ENCODE results near the gene ZNF771.
A peak's percentile ranks its signal among the peaks of the same experiment; 100 is the strongest.

The ZNF771 gene

DNA sequence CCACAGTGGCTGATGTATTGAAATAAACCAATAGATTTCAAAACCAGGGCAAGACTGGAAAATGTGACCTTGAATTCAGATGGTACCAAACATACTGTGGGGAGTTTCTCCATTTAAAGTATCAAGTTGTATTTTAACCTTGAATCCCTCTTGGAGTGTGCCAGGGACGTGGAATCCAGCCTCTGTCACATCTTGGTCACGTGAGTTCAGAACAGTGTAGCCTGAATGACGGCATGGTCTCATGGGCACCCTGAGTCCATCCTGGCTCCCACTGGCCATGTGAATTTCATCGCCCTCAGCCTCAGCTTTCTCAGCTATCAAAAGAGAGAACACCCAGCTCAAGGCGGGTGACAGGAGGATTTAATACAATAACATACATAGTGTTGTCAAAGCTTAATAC is 6.8 kb downstream of the ZNF771 start:
- TF ChIP-seq, protein P1, sequence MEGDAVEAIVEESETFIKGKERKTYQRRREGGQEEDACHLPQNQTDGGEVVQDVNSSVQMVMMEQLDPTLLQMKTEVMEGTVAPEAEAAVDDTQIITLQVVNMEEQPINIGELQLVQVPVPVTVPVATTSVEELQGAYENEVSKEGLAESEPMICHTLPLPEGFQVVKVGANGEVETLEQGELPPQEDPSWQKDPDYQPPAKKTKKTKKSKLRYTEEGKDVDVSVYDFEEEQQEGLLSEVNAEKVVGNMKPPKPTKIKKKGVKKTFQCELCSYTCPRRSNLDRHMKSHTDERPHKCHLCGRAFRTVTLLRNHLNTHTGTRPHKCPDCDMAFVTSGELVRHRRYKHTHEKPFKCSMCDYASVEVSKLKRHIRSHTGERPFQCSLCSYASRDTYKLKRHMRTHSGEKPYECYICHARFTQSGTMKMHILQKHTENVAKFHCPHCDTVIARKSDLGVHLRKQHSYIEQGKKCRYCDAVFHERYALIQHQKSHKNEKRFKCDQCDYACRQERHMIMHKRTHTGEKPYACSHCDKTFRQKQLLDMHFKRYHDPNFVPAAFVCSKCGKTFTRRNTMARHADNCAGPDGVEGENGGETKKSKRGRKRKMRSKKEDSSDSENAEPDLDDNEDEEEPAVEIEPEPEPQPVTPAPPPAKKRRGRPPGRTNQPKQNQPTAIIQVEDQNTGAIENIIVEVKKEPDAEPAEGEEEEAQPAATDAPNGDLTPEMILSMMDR (IDR thresholded peaks at IDR 0.05; ENCODE audit: insufficient read depth, low read length, poor library complexity, severe bottlenecking) = no peak
- TF ChIP-seq EZH2phosphoT487 (conservative IDR thresholded peaks at IDR 0.05; ENCODE audit: low read length) = no peak
- Histone ChIP-seq H3K9ac (ENCODE audit: low read length) (no peak overlapping the region), H3K36me3 (ENCODE audit: low read length) (peaks cover 3% of the 10 kb centered on the region; the same call in 1 of the 2 replicates), H3K4me2 (ENCODE audit: low read depth, low read length, poor library complexity, severe bottlenecking) (no peak overlapping the region), H3K27me3 (ENCODE audit: low read length) (no peaks in the 10 kb centered on the region), H2AFZ (ENCODE audit: low read depth, low read length, severe bottlenecking) (no peak overlapping the region), H3K27ac (ENCODE audit: low read depth, low read length) (no peak overlapping the region), H4K20me1 (ENCODE audit: low read depth, low read length) (no peaks in the 10 kb centered on the region), H3K9me3 (ENCODE audit: insufficient read depth, low read length) (no peaks in the 10 kb centered on the region), H3F3A (ENCODE audit: insufficient read depth) (peaks cover 30% of the 10 kb centered on the region), H3K9me2 (replicated peaks; ENCODE audit: insufficient read depth, low read length) (no peaks in the 10 kb centered on the region), H3K4me3 (ENCODE audit: insufficient read depth, low read length, poor library complexity, severe bottlenecking) (no peak overlapping the region), H3K79me2 (ENCODE audit: insufficient read depth, low read length) (0 out of 2 replicates have a peak, but pooled peaks cover 4% of the 10 kb centered on the region)

DNA sequence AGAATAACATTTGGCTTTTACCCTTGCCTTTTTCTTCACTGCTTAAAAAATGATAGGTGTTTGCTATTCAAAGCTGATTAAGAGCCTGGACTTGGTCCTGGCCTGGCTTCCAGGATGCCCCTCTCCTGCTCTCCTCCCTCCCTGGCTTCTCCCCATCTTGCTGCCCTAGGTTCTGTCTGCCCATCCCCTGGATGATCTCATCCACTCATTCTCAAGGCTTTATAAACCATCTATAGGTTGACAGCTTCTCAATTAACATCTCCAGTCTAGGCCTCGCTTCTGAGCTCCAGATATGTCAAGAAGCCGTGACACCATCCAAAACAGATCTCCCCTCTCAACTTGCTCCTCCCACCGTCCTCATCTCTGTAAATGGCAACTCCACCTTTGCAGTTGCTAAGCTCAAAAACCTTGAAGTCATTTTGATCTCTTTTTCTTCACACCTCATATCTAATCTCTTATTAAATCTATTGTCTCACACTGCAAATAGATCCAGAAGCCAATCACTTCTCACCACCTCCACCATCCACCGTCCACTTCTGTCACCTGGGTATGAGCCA is 8.7 kb downstream of the ZNF771 start:
- Histone ChIP-seq H3K79me2 (ENCODE audit: insufficient read depth, low read length) (0 out of 2 replicates have a peak, but pooled peaks cover 4% of the 10 kb centered on the region), H3K27ac (ENCODE audit: low read depth, low read length) (peak overlapping the region; percentile 16; the same call in 1 of the 2 replicates), H2AFZ (ENCODE audit: low read depth, low read length, severe bottlenecking) (no peak overlapping the region)

DNA sequence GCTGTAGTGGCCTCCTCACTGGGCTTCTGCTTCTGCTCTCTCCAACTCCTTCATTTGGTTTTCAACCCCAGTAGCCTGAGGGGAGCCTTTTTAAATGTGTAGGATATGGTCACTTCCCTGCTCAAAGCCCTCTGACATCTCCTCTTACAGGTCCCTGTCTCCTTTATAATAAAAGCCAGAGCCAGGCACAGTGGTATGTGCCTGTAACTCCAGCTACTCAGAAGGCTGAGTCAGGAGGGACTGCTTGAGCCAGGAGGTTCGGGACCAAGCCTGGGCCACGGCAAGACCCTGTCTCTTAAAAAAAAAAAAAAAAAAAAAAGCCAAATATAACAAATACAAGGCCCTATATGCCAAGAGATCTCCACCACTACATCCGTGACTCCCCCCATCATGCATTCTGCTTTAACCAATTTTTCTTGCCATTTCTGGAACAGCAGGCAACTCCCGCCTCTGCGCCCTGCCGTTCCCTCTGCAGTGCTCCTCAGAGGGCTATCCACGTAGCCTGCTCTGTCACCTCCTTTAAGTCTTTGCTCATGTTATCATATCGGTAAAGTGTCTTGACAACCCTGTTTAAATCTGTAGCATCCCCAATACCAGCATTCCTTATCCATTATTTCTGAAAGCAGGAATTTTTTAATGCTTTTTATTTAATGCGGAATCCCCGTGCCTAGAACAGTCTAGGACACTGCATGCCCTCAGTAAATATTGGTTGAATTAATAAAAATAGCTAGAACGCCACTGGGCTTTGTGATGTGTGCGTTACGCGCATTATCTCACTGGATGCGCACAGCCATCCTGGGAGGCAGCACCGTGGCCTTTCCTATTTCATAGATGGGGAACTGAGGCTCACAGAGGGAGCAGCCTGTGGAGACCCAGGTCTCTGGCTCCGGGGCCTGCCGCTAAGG is 9.5 kb downstream of the ZNF771 start:
- Histone ChIP-seq H3K4me3 (ENCODE audit: insufficient read depth, low read length, poor library complexity, severe bottlenecking) (peak overlapping the region; percentile 44), H3K9me2 (replicated peaks; ENCODE audit: insufficient read depth, low read length) (no peaks in the 10 kb centered on the region), H3K36me3 (ENCODE audit: low read length) (peaks cover 3% of the 10 kb centered on the region; the same call in 1 of the 2 replicates), H3F3A (ENCODE audit: insufficient read depth) (peaks cover 38% of the 10 kb centered on the region), H3K4me2 (ENCODE audit: low read depth, low read length, poor library complexity, severe bottlenecking) (peak overlapping the region; percentile 61), H3K9me3 (ENCODE audit: insufficient read depth, low read length) (no peaks in the 10 kb centered on the region), H3K79me2 (ENCODE audit: insufficient read depth, low read length) (0 out of 2 replicates have a peak, but pooled peaks cover 4% of the 10 kb centered on the region), H3K27ac (ENCODE audit: low read depth, low read length) (peak overlapping the region; percentile 66), H2AFZ (ENCODE audit: low read depth, low read length, severe bottlenecking) (peak overlapping the region; percentile 29), H3K9ac (ENCODE audit: low read length) (peak overlapping the region; percentile 66), H4K20me1 (ENCODE audit: low read depth, low read length) (no peaks in the 10 kb centered on the region), H3K27me3 (ENCODE audit: low read length) (no peaks in the 10 kb centered on the region)
- TF ChIP-seq, protein P1 (IDR thresholded peaks at IDR 0.05; ENCODE audit: insufficient read depth, low read length, poor library complexity, severe bottlenecking) = no peak
- TF ChIP-seq EZH2phosphoT487 (conservative IDR thresholded peaks at IDR 0.05; ENCODE audit: low read length) = no peak

More for the DNA sequence above, 8.7 kb downstream of the ZNF771 start:
- H3K27me3 ChIP-seq (ENCODE audit: low read length) = no peaks in the 10 kb centered on the region
- H3K36me3 ChIP-seq (ENCODE audit: low read length) = peaks cover 3% of the 10 kb centered on the region; the same call in 1 of the 2 replicates
- H3F3A ChIP-seq (ENCODE audit: insufficient read depth) = peaks cover 38% of the 10 kb centered on the region
- H3K4me3 ChIP-seq (ENCODE audit: insufficient read depth, low read length, poor library complexity, severe bottlenecking) = no peak overlapping the region
- no peak overlapping the region for H3K4me2 ChIP-seq (ENCODE audit: low read depth, low read length, poor library complexity, severe bottlenecking)
- H3K9me3 ChIP-seq (ENCODE audit: insufficient read depth, low read length) = no peaks in the 10 kb centered on the region
- TF ChIP-seq, protein P1 (IDR thresholded peaks at IDR 0.05; ENCODE audit: insufficient read depth, low read length, poor library complexity, severe bottlenecking) = no peak
- no peak for TF ChIP-seq EZH2phosphoT487 (conservative IDR thresholded peaks at IDR 0.05; ENCODE audit: low read length)
- H3K9me2 ChIP-seq (replicated peaks; ENCODE audit: insufficient read depth, low read length) = no peaks in the 10 kb centered on the region
- H3K9ac ChIP-seq (ENCODE audit: low read length) = no peak overlapping the region
- no peaks in the 10 kb centered on the region for H4K20me1 ChIP-seq (ENCODE audit: low read depth, low read length)

Measured in SU-DHL-6 (cell line).